ENCODE measurements around the gene PLEKHJ1. TPM values are rescaled to one million over a fixed set of nuclear protein-coding genes. Genes with fewer than 3 reads are reported as not detected.

Gene PLEKHJ1
- polyA plus RNA-seq, 1 donor from 2014 or later, result 219 TPM

DNA sequence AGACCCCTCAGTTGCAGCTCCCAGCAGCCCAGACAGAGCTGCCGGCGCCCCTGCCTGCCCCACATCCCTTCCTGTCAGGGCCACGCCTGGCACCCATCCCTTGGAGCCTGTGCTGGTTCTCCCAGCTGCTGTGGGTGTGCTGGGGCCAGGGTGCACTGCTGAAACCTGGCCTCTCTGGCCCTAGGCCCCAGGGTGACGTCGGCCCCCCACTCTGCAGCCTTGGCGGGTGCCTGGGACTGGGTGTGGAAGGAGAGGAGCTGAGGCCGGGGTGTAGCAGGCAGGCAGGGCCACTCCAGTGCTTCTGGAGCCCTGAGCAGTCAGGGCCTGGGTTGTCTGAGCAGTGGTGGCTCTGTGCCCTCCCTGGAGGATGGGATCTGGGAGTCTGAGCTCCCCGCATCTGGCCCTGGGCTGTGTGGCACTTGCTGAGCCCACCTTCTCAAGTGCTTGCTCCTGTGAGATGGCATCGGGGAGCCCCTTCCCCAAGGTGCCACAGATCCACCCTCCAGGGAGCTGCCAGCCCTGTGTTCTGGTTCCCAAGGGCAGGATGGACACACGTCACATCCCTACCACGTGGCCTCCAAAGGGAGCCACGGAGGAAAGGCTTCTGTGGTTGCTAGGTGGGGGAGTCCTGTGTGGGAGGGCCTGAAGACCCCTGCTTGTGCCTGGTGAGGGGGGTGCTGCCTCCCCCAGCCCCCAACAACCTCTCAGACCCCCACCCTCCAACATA lies 5.2 kb downstream of the PLEKHJ1 start:
- Histone ChIP-seq H3K79me2 (replicated peaks; ENCODE audit: insufficient read depth, low read length) (peaks cover 21% of the 10 kb centered on the region), H3K4me2 (ENCODE audit: low read length) (no peak overlapping the region), H3K27me3 (ENCODE audit: insufficient read depth, low read depth, low read length) (no peaks in the 10 kb centered on the region), H3K9me2 (ENCODE audit: insufficient read depth, low read length) (no peaks in the 10 kb centered on the region), H3K4me3 (ENCODE audit: low read length) (no peak overlapping the region), H3K27ac (ENCODE audit: low read length) (no peak overlapping the region), H2AFZ (ENCODE audit: low read depth, low read length) (no peak overlapping the region), H3K9me3 (ENCODE audit: low read length) (no peaks in the 10 kb centered on the region), H3K9ac (ENCODE audit: low read length) (no peak overlapping the region), H3K36me3 (ENCODE audit: insufficient read depth, low read length) (no peaks in the 10 kb centered on the region), H4K20me1 (ENCODE audit: insufficient read depth) (no peaks in the 10 kb centered on the region), H3F3A (ENCODE audit: insufficient read depth, low read length, poor library complexity, severe bottlenecking) (no peaks in the 10 kb centered on the region)
- no peak for TF ChIP-seq EZH2 (IDR thresholded peaks at IDR 0.05; ENCODE audit: borderline replicate concordance, insufficient read depth, low read length, poor library complexity, severe bottlenecking)
- TF ChIP-seq POLR2AphosphoS5 (IDR thresholded peaks at IDR 0.05), result peak; percentile 10

DNA sequence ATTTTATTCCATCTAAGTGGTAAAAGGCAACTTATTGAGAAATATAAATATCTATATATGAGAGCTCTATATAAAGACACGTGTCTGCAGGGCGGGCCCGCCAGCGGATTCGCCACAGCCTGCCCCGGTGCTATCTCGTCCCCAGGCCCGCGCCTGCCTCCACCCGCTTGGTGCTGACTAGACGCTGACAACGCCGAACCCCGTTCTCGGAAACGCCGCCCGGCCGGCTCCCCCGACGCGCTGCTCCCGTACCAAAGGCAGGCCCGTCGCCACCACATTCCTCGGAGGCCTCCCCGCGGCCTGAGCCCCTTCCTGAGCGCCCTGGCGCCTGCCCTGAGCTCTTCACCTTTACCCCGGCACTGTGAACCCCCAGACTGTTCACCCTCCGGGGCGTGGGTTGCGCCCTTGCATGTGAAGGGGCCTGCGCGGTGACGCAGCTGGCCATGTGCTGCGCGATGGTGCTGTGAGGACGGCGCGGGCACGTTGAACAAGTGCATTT lies 6.0 kb downstream of the PLEKHJ1 start:
- Histone ChIP-seq H3K9me3 (ENCODE audit: low read length) (no peaks in the 10 kb centered on the region), H3K4me2 (ENCODE audit: low read length) (no peak overlapping the region), H3K79me2 (replicated peaks; ENCODE audit: insufficient read depth, low read length) (peaks cover 12% of the 10 kb centered on the region), H2AFZ (ENCODE audit: low read depth, low read length) (no peak overlapping the region), H3K27me3 (ENCODE audit: insufficient read depth, low read depth, low read length) (no peaks in the 10 kb centered on the region), H3K9me2 (ENCODE audit: insufficient read depth, low read length) (no peaks in the 10 kb centered on the region), H3K36me3 (ENCODE audit: insufficient read depth, low read length) (no peaks in the 10 kb centered on the region), H4K20me1 (ENCODE audit: insufficient read depth) (no peaks in the 10 kb centered on the region), H3K27ac (ENCODE audit: low read length) (no peak overlapping the region), H3K4me3 (ENCODE audit: low read length) (no peak overlapping the region), H3F3A (ENCODE audit: insufficient read depth, low read length, poor library complexity, severe bottlenecking) (no peaks in the 10 kb centered on the region), H3K9ac (ENCODE audit: low read length) (no peak overlapping the region)
- TF ChIP-seq RAD21 (conservative IDR thresholded peaks at IDR 0.05) (no peak), POLR2AphosphoS5 (IDR thresholded peaks at IDR 0.05) (no peak), MXI1 (conservative IDR thresholded peaks at IDR 0.05; ENCODE audit: poor library complexity, severe bottlenecking) (no peak)

GRCh38 chr19:2229103-2230032 lies 6.8 kb downstream of the PLEKHJ1 start:
- no peaks in the 10 kb centered on the region for H3K9me3 ChIP-seq (ENCODE audit: low read length)
- TF ChIP-seq RAD21 (conservative IDR thresholded peaks at IDR 0.05) (no peak), CTCF (IDR thresholded peaks at IDR 0.05; ENCODE audit: poor library complexity, severe bottlenecking) (no peak), EZH2 (IDR thresholded peaks at IDR 0.05; ENCODE audit: borderline replicate concordance, insufficient read depth, low read length, poor library complexity, severe bottlenecking) (no peak), SMC3 (conservative IDR thresholded peaks at IDR 0.05; ENCODE audit: poor library complexity) (no peak), MXI1 (conservative IDR thresholded peaks at IDR 0.05; ENCODE audit: poor library complexity, severe bottlenecking) (no peak), POLR2AphosphoS5 (IDR thresholded peaks at IDR 0.05) (no peak), TAF1 (IDR thresholded peaks at IDR 0.05; ENCODE audit: low read depth) (no peak), EP300 (conservative IDR thresholded peaks at IDR 0.05; ENCODE audit: poor library complexity, severe bottlenecking) (no peak)
- TF ChIP-seq, protein P1, sequence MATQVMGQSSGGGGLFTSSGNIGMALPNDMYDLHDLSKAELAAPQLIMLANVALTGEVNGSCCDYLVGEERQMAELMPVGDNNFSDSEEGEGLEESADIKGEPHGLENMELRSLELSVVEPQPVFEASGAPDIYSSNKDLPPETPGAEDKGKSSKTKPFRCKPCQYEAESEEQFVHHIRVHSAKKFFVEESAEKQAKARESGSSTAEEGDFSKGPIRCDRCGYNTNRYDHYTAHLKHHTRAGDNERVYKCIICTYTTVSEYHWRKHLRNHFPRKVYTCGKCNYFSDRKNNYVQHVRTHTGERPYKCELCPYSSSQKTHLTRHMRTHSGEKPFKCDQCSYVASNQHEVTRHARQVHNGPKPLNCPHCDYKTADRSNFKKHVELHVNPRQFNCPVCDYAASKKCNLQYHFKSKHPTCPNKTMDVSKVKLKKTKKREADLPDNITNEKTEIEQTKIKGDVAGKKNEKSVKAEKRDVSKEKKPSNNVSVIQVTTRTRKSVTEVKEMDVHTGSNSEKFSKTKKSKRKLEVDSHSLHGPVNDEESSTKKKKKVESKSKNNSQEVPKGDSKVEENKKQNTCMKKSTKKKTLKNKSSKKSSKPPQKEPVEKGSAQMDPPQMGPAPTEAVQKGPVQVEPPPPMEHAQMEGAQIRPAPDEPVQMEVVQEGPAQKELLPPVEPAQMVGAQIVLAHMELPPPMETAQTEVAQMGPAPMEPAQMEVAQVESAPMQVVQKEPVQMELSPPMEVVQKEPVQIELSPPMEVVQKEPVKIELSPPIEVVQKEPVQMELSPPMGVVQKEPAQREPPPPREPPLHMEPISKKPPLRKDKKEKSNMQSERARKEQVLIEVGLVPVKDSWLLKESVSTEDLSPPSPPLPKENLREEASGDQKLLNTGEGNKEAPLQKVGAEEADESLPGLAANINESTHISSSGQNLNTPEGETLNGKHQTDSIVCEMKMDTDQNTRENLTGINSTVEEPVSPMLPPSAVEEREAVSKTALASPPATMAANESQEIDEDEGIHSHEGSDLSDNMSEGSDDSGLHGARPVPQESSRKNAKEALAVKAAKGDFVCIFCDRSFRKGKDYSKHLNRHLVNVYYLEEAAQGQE (IDR thresholded peaks at IDR 0.05; ENCODE audit: borderline replicate concordance), result no peak

More at GRCh38 chr19:2229103-2230032, 6.8 kb downstream of the PLEKHJ1 start:
- Histone ChIP-seq H4K20me1 (ENCODE audit: insufficient read depth) (no peaks in the 10 kb centered on the region), H3K4me2 (ENCODE audit: low read length) (no peak overlapping the region), H3K9me2 (ENCODE audit: insufficient read depth, low read length) (no peaks in the 10 kb centered on the region), H3F3A (ENCODE audit: insufficient read depth, low read length, poor library complexity, severe bottlenecking) (no peaks in the 10 kb centered on the region), H3K36me3 (ENCODE audit: insufficient read depth, low read length) (no peaks in the 10 kb centered on the region), H3K9ac (ENCODE audit: low read length) (no peak overlapping the region), H3K4me3 (ENCODE audit: low read length) (no peak overlapping the region), H3K27ac (ENCODE audit: low read length) (no peak overlapping the region), H3K27me3 (ENCODE audit: insufficient read depth, low read depth, low read length) (no peaks in the 10 kb centered on the region), H3K79me2 (replicated peaks; ENCODE audit: insufficient read depth, low read length) (peaks cover 5% of the 10 kb centered on the region), H2AFZ (ENCODE audit: low read depth, low read length) (no peak overlapping the region)

Measured in neural cell (in vitro differentiated cells).